K562 (cell line): ENCODE measurements around the gene OGFR.

ENCODE experiments used
- C11orf30 ChIP-seq: fragments of 450-650 bp; IDR thresholded peaks from 2 replicates; pipeline ENCODE4 v1.6.1; 2016; ENCODE audit warnings: low read depth, mild to moderate bottlenecking
- CTBP1 ChIP-seq: fragments of 450-650 bp; IDR thresholded peaks from 2 replicates; pipeline ENCODE4 v1.6.1; 2016; ENCODE audit warnings: borderline replicate concordance
- GABPA ChIP-seq: fragments of 200-800 bp; sonication (Bioruptor generic); conservative IDR thresholded peaks from 2 replicates; pipeline ENCODE4 v1.6.1; 2016; ENCODE audit warnings: low read depth, missing genetic modification characterization, missing compliant biosample characterization
- POLR2AphosphoS5 ChIP-seq: IDR thresholded peaks from 2 replicates; pipeline ENCODE4 v1.6.1; 2011; ENCODE audit warnings: mild to moderate bottlenecking, low read depth, low read length, moderate library complexity; ENCODE audit not compliant: control insufficient read depth, insufficient read depth
- RFX5 ChIP-seq: IDR thresholded peaks from 2 replicates; pipeline ENCODE4 v1.6.1; 2011; ENCODE audit warnings: low read depth, mild to moderate bottlenecking, improper control_type of control experiment, low read length
- ZSCAN29 ChIP-seq: fragments of 450-650 bp; IDR thresholded peaks from 2 replicates; pipeline ENCODE4 v1.6.1; 2017

DNA sequence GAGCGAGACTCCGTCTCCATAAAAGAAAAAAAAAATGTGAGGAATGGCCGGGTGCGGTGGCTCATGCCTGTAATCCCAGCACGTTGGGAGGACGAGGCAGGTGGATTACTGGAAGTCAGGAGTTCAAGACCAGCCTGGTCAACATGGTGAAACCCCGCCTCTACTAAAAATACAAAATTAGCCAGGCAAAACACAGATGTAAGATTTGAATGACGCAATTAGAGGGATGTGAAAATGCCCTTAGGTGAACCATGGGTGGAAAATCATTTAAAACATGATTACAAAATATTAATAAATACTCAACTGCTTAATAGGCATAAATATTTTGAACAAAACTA lies 33.1 kb downstream of the OGFR start:
- TF ChIP-seq POLR2AphosphoS5 = no peak
- TF ChIP-seq CTBP1 = no peak
- no peak for TF ChIP-seq RFX5
- TF ChIP-seq GABPA (tag) = no peak
- TF ChIP-seq C11orf30 = no peak
- no peak for TF ChIP-seq ZSCAN29
